WTC11 (cell line): ENCODE results near the gene HLCS. TPM values are rescaled to one million over a fixed set of nuclear protein-coding genes. Genes with fewer than 3 reads are reported as not detected.

Source experiments
- ATAC-seq: fragments of 200-7000 bp; cut with Tn5 transposase; 2 replicates; pipeline ENCODE4 v1.10.0; 2021; ENCODE audit warnings: mild to moderate bottlenecking, moderate library complexity
- CTCF ChIA-PET: fragments of 300-600 bp; sonication (Branson Sonifier 250); formaldehyde crosslinking; loops from one replicate; lab custom pipeline; 2021; ENCODE audit warnings: antibody characterized with exemption; lab: Charles Lee
- POLR2A ChIA-PET: fragments of 350-600 bp; sonication (Branson Sonifier 250); formaldehyde crosslinking; loops from one replicate; lab custom pipeline; 2021; ENCODE audit warnings: antibody characterized with exemption; lab: Charles Lee
- DNase-seq: peaks from one replicate; pipeline ENCODE4 v3.0.0; 2021; ENCODE audit warnings: low spot score
- H3K27ac Mint-ChIP-seq: 2 replicates; pipeline ENCODE4 v1.8.0; 2021; ENCODE audit warnings: mixed read lengths
- H3K27me3 Mint-ChIP-seq: 2 replicates; pipeline ENCODE4 v1.8.0; 2021; ENCODE audit warnings: low read depth, mild to moderate bottlenecking, moderate library complexity, mixed read lengths
- H3K36me3 Mint-ChIP-seq: 2 replicates; pipeline ENCODE4 v1.8.0; 2021; ENCODE audit warnings: mixed read lengths
- H3K4me1 Mint-ChIP-seq: 2 replicates; pipeline ENCODE4 v1.8.0; 2022; ENCODE audit warnings: mixed read lengths
- H3K4me3 Mint-ChIP-seq: 2 replicates; pipeline ENCODE4 v1.8.0; 2021; ENCODE audit warnings: mild to moderate bottlenecking, moderate library complexity, mixed read lengths
- H3K9me3 Mint-ChIP-seq: 2 replicates; pipeline ENCODE4 v1.8.0; 2021; ENCODE audit warnings: mixed read lengths
- ATF1 ChIP-seq: sonication (generic); formaldehyde crosslinking; IDR thresholded peaks from 2 replicates; pipeline ENCODE4 v1.8.1; 2023; ENCODE audit warnings: mild to moderate bottlenecking, moderate library complexity, missing genetic modification reagents
- CBFB ChIP-seq: sonication (generic); formaldehyde crosslinking; IDR thresholded peaks from 2 replicates; pipeline ENCODE4 v1.8.1; 2022; ENCODE audit warnings: mild to moderate bottlenecking, low read depth, missing genetic modification reagents
- CREM ChIP-seq: sonication (generic); formaldehyde crosslinking; IDR thresholded peaks from 2 replicates; pipeline ENCODE4 v1.8.1; 2022; ENCODE audit warnings: mild to moderate bottlenecking, missing genetic modification reagents, moderate library complexity
- ESRRA ChIP-seq: sonication (generic); formaldehyde crosslinking; IDR thresholded peaks from 2 replicates; pipeline ENCODE4 v1.8.1; 2022; ENCODE audit warnings: mild to moderate bottlenecking, missing genetic modification reagents, borderline replicate concordance
- ETV6 ChIP-seq: sonication (generic); formaldehyde crosslinking; IDR thresholded peaks from 2 replicates; pipeline ENCODE4 v1.8.1; 2022; ENCODE audit warnings: mild to moderate bottlenecking, missing genetic modification reagents
- FOXK1 ChIP-seq: sonication (generic); formaldehyde crosslinking; IDR thresholded peaks from 2 replicates; pipeline ENCODE4 v1.8.0; 2022; ENCODE audit warnings: mild to moderate bottlenecking, moderate library complexity, missing genetic modification reagents
- FOXP1 ChIP-seq: sonication (generic); formaldehyde crosslinking; IDR thresholded peaks from 2 replicates; pipeline ENCODE4 v1.8.0; 2022; ENCODE audit warnings: missing genetic modification reagents, mild to moderate bottlenecking, moderate library complexity, borderline replicate concordance
- MXD4 ChIP-seq: fragments of 250-450 bp; sonication (Bioruptor Pico); IDR thresholded peaks from 2 replicates; pipeline ENCODE4 v1.8.0; 2021; ENCODE audit warnings: mild to moderate bottlenecking, moderate library complexity, borderline replicate concordance
- MYBL2 ChIP-seq: sonication (generic); formaldehyde crosslinking; IDR thresholded peaks from 2 replicates; pipeline ENCODE4 v1.8.1; 2023; ENCODE audit warnings: mild to moderate bottlenecking, moderate library complexity, missing genetic modification reagents
- NFATC4 ChIP-seq: fragments of 250-450 bp; sonication (Bioruptor Pico); IDR thresholded peaks from 2 replicates; pipeline ENCODE4 v1.9.0; 2021; ENCODE audit warnings: mild to moderate bottlenecking
- NFE2L1 ChIP-seq: sonication (generic); formaldehyde crosslinking; IDR thresholded peaks from 2 replicates; pipeline ENCODE4 v1.8.1; 2023; ENCODE audit warnings: missing genetic modification reagents
- TEAD1 ChIP-seq: sonication (generic); formaldehyde crosslinking; IDR thresholded peaks from 2 replicates; pipeline ENCODE4 v1.8.0; 2022; ENCODE audit warnings: mild to moderate bottlenecking, missing genetic modification reagents
- ZNF219 ChIP-seq: sonication (generic); formaldehyde crosslinking; IDR thresholded peaks from 2 replicates; pipeline ENCODE4 v1.8.0; 2023; ENCODE audit warnings: missing genetic modification reagents, mild to moderate bottlenecking, borderline replicate concordance
- ZNF263 ChIP-seq: sonication (generic); formaldehyde crosslinking; IDR thresholded peaks from 2 replicates; pipeline ENCODE4 v1.8.1; 2022; ENCODE audit warnings: low read depth, mild to moderate bottlenecking, moderate library complexity, missing genetic modification reagents
- total RNA-seq: library from RNA; stranded (reverse); gene quantifications from 3 replicates; pipeline ENCODE4 v1.2.3, GENCODE V29; 2021
- TF ChIP-seq, protein P1 (sequence below): sonication (generic); formaldehyde crosslinking; IDR thresholded peaks from 2 replicates; pipeline ENCODE4 v1.8.0; 2023; ENCODE audit warnings: missing genetic modification reagents
- TF ChIP-seq, protein P2 (sequence below): sonication (generic); formaldehyde crosslinking; IDR thresholded peaks from 2 replicates; pipeline ENCODE4 v1.8.0; 2022; ENCODE audit warnings: mild to moderate bottlenecking, missing genetic modification reagents
- TF ChIP-seq, protein P3 (sequence below): sonication (generic); formaldehyde crosslinking; IDR thresholded peaks from 2 replicates; pipeline ENCODE4 v1.8.1; 2023; ENCODE audit warnings: mild to moderate bottlenecking, moderate library complexity, missing genetic modification reagents
- TF ChIP-seq, protein P4 (sequence below): sonication (generic); formaldehyde crosslinking; IDR thresholded peaks from 2 replicates; pipeline ENCODE4 v1.8.1; 2022; ENCODE audit warnings: mild to moderate bottlenecking, moderate library complexity, missing genetic modification reagents
- TF ChIP-seq, protein P5 (sequence below): sonication (generic); formaldehyde crosslinking; conservative IDR thresholded peaks from 2 replicates; pipeline ENCODE4 v1.8.1; 2023; ENCODE audit warnings: mild to moderate bottlenecking, low read depth, missing genetic modification reagents, moderate library complexity

The HLCS gene
- total RNA-seq, 1 experiment from 2014 or later = 9.3 TPM

DNA sequence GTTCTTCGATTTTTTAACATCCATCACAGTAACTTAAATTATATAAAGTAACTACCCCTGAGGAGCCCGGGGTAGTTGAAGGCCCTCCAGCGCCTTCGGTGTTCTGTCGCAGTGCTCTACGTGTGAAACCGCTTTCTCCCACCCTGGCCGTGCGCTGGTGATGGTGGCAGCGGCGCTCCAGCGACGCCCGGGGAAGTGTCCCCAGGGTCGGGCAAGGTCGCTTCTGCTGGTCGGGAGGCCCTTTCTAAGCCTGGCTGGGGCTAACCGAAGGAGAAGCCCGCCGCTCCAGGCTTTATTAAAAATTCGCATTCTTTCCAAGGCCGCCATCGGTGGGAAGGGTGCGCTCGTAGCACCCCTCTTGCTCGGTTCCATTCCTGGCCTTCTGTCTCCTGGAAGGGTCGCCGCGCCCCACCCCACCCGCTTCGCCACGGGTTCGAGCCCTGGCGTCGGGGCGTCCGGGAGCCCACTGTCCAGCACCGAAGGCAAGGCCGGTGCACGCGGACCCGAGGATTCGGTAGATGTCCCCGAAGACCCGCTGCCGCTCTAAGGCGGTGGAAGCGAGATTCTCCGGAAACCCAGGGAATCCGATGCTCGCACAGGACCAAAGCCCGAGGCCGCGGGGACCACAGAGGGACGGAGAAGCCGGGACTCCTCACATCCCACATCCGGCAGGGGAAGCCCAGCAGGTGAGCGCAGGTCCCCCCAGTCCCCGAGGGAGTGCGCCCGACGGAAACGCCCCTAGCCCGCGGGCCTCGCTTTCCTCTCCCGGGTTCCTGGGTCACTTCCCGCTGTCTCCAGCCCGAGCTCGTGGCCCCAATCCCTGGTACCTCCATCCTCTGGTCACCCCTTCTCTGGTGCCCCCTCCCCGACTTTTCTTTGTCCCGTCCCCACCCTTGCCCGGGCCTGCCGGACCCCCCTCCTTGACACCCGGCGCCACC lies 39.3 kb upstream of the HLCS start:
- Mint-ChIP-seq H3K4me1 (peaks cover 18% of the 10 kb centered on the region), H3K36me3 (no peaks in the 10 kb centered on the region), H3K4me3 (peak overlapping the region; percentile 60), H3K27me3 (peaks cover 68% of the 10 kb centered on the region), H3K27ac (no peak overlapping the region), H3K9me3 (no peaks in the 10 kb centered on the region)
- POLR2A ChIA-PET = interaction anchor here (1.5 kb wide), 1 partner anchor 15 kb away, joined by 4 read pairs; no protein-coding TSS in a partner anchor
- TF ChIP-seq FOXK1 (CRISPR knock-in tag) = 0 out of 2 replicates have a peak, but pooled peaks have one; percentile 11
- peak; percentile 32; the same call in 1 of the 2 replicates for TF ChIP-seq FOXP1 (CRISPR knock-in tag)
- TF ChIP-seq, protein P1, sequence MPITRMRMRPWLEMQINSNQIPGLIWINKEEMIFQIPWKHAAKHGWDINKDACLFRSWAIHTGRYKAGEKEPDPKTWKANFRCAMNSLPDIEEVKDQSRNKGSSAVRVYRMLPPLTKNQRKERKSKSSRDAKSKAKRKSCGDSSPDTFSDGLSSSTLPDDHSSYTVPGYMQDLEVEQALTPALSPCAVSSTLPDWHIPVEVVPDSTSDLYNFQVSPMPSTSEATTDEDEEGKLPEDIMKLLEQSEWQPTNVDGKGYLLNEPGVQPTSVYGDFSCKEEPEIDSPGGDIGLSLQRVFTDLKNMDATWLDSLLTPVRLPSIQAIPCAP (CRISPR knock-in tag) = no peak
- no peak for TF ChIP-seq MXD4 (CRISPR knock-in tag)
- TF ChIP-seq CBFB (CRISPR knock-in tag) = no peak
- TF ChIP-seq ATF1 (CRISPR knock-in tag) = peak; percentile 67; the same call in 1 of the 2 replicates
- TF ChIP-seq, protein P2, sequence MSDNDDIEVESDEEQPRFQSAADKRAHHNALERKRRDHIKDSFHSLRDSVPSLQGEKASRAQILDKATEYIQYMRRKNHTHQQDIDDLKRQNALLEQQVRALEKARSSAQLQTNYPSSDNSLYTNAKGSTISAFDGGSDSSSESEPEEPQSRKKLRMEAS (CRISPR knock-in tag) = peak; percentile 76
- 0 out of 2 replicates have a peak, but pooled peaks have one; percentile 21 for TF ChIP-seq TEAD1 (CRISPR knock-in tag)
- TF ChIP-seq, protein P3, sequence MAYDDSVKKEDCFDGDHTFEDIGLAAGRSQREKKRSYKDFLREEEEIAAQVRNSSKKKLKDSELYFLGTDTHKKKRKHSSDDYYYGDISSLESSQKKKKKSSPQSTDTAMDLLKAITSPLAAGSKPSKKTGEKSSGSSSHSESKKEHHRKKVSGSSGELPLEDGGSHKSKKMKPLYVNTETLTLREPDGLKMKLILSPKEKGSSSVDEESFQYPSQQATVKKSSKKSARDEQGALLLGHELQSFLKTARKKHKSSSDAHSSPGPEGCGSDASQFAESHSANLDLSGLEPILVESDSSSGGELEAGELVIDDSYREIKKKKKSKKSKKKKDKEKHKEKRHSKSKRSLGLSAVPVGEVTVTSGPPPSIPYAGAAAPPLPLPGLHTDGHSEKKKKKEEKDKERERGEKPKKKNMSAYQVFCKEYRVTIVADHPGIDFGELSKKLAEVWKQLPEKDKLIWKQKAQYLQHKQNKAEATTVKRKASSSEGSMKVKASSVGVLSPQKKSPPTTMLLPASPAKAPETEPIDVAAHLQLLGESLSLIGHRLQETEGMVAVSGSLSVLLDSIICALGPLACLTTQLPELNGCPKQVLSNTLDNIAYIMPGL (CRISPR knock-in tag) = peak; percentile 85
- TF ChIP-seq NFATC4 (CRISPR knock-in tag) = no peak
- TF ChIP-seq, protein P4, sequence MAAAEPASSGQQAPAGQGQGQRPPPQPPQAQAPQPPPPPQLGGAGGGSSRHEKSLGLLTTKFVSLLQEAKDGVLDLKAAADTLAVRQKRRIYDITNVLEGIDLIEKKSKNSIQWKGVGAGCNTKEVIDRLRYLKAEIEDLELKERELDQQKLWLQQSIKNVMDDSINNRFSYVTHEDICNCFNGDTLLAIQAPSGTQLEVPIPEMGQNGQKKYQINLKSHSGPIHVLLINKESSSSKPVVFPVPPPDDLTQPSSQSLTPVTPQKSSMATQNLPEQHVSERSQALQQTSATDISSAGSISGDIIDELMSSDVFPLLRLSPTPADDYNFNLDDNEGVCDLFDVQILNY = peak; percentile 44; the same call in 1 of the 2 replicates
- peak; percentile 49; the same call in 1 of the 2 replicates for TF ChIP-seq ZNF263 (CRISPR knock-in tag)
- TF ChIP-seq ESRRA = peak; percentile 58; the same call in 1 of the 2 replicates
- 0 out of 2 replicates have a peak, but pooled peaks have one; percentile 30 for TF ChIP-seq ETV6 (CRISPR knock-in tag)
- TF ChIP-seq, protein P5, sequence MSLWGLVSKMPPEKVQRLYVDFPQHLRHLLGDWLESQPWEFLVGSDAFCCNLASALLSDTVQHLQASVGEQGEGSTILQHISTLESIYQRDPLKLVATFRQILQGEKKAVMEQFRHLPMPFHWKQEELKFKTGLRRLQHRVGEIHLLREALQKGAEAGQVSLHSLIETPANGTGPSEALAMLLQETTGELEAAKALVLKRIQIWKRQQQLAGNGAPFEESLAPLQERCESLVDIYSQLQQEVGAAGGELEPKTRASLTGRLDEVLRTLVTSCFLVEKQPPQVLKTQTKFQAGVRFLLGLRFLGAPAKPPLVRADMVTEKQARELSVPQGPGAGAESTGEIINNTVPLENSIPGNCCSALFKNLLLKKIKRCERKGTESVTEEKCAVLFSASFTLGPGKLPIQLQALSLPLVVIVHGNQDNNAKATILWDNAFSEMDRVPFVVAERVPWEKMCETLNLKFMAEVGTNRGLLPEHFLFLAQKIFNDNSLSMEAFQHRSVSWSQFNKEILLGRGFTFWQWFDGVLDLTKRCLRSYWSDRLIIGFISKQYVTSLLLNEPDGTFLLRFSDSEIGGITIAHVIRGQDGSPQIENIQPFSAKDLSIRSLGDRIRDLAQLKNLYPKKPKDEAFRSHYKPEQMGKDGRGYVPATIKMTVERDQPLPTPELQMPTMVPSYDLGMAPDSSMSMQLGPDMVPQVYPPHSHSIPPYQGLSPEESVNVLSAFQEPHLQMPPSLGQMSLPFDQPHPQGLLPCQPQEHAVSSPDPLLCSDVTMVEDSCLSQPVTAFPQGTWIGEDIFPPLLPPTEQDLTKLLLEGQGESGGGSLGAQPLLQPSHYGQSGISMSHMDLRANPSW (CRISPR knock-in tag) = no peak
- TF ChIP-seq NFE2L1 (CRISPR knock-in tag) = peak; percentile 40; the same call in 1 of the 2 replicates
- TF ChIP-seq MYBL2 (CRISPR knock-in tag) = peak; percentile 28; the same call in 1 of the 2 replicates
- TF ChIP-seq CREM = 0 out of 2 replicates have a peak, but pooled peaks have one; percentile 25
- TF ChIP-seq ZNF219 (CRISPR knock-in tag) = 0 out of 2 replicates have a peak, but pooled peaks have one; percentile 24
- ATAC-seq (peak; percentile 13), DNase-seq (peak; percentile 67)
- CTCF ChIA-PET = interaction anchor here (0.7 to 3.3 kb wide), 7 partner anchors 9 to 910 kb away, joined by 3 to 35 read pairs (median 4); partner anchors contain the start of gene HLCS
